Mesendoderm (in vitro differentiated cells): ENCODE results near the gene PGAP2. TPM values are rescaled to one million over a fixed set of nuclear protein-coding genes. Genes with fewer than 3 reads are reported as not detected.
A peak's percentile ranks its signal among the peaks of the same experiment; 100 is the strongest.

Experiments
- DNase-seq: peaks from one replicate; pipeline ENCODE4 v3.0.0; 2013
- H2AK5ac ChIP-seq: 2 replicates; pipeline ENCODE4 v1.6.1; 2013; ENCODE audit warnings: low read length, inconsistent platforms
- H2BK120ac ChIP-seq: 2 replicates; pipeline ENCODE4 v1.6.1; 2013; ENCODE audit warnings: low read depth, mild to moderate bottlenecking, low read length, moderate library complexity, mixed read lengths
- H2BK15ac ChIP-seq: replicated peaks from 2 replicates; pipeline ENCODE4 v1.6.1; 2013; ENCODE audit warnings: low read depth, mild to moderate bottlenecking, moderate library complexity
- H2BK5ac ChIP-seq: 2 replicates; pipeline ENCODE4 v1.6.1; 2013; ENCODE audit warnings: low read length, inconsistent platforms
- H3K18ac ChIP-seq: 2 replicates; pipeline ENCODE4 v1.6.1; 2013; ENCODE audit warnings: mild to moderate bottlenecking, low read length, mixed read lengths
- H3K23ac ChIP-seq: one replicate; pipeline ENCODE4 v1.6.1; 2013; ENCODE audit warnings: low read length
- H3K27ac ChIP-seq: 2 replicates; pipeline ENCODE4 v1.5.1; 2013; ENCODE audit warnings: low read depth, mild to moderate bottlenecking, inconsistent platforms, low read length, moderate library complexity
- H3K27me3 ChIP-seq: 2 replicates; pipeline ENCODE4 v1.6.1; 2013; ENCODE audit warnings: low read length, control low read depth, mild to moderate bottlenecking, inconsistent platforms; ENCODE audit not compliant: insufficient read depth, poor library complexity
- H3K36me3 ChIP-seq: 2 replicates; pipeline ENCODE4 v1.6.1; 2013; ENCODE audit warnings: low read length, inconsistent platforms; ENCODE audit not compliant: control insufficient read depth, insufficient read depth
- H3K4ac ChIP-seq: one replicate; pipeline ENCODE4 v1.6.1; 2013; ENCODE audit warnings: low read depth, mild to moderate bottlenecking, low read length, moderate library complexity
- H3K4me1 ChIP-seq: 2 replicates; pipeline ENCODE4 v1.6.1; 2013; ENCODE audit warnings: low read depth, low read length, inconsistent platforms; ENCODE audit not compliant: control insufficient read depth
- H3K4me2 ChIP-seq: 2 replicates; pipeline ENCODE4 v1.6.1; 2013; ENCODE audit warnings: low read length
- H3K4me3 ChIP-seq: 2 replicates; pipeline ENCODE4 v1.5.1; 2013; ENCODE audit warnings: mild to moderate bottlenecking, low read length
- H3K56ac ChIP-seq: one replicate; pipeline ENCODE4 v1.6.1; 2013; ENCODE audit warnings: low read length
- H3K79me1 ChIP-seq: 2 replicates; pipeline ENCODE4 v1.6.1; 2013; ENCODE audit warnings: low read length, inconsistent platforms
- H3K79me2 ChIP-seq: 2 replicates; pipeline ENCODE4 v1.6.1; 2013; ENCODE audit warnings: mild to moderate bottlenecking, low read length; ENCODE audit not compliant: control insufficient read depth, insufficient read depth
- H3K9ac ChIP-seq: 2 replicates; pipeline ENCODE4 v1.6.1; 2013; ENCODE audit warnings: low read length, inconsistent platforms
- H4K5ac ChIP-seq: one replicate; pipeline ENCODE4 v1.6.1; 2013; ENCODE audit warnings: low read length
- H4K8ac ChIP-seq: one replicate; pipeline ENCODE4 v1.6.1; 2013; ENCODE audit warnings: low read depth, mild to moderate bottlenecking, control low read depth, low read length, moderate library complexity
- WGBS: extraction: QIAGEN DNeasy Blood & Tissue Kit; methylation state at CpG from one replicate; pipeline ENCODE4 v1.1.7; 2013; ENCODE audit warnings: low lambda C conversion rate, missing lambda C conversion rate; ENCODE audit not compliant: insufficient coverage; ENCODE audit errors: extremely low coverage; 5-methylcytosine and 5-hydroxymethylcytosine counted together
- small RNA-seq: library from polyadenylated mRNA; stranded (forward); fragments of <200 nt; extraction: miRNeasy Mini kit (QIAGEN cat#:217004); gene quantifications from one replicate; pipeline ENCODE3, GENCODE V24; 2013; ENCODE audit not compliant: insufficient read depth

PGAP2 gene

DNA sequence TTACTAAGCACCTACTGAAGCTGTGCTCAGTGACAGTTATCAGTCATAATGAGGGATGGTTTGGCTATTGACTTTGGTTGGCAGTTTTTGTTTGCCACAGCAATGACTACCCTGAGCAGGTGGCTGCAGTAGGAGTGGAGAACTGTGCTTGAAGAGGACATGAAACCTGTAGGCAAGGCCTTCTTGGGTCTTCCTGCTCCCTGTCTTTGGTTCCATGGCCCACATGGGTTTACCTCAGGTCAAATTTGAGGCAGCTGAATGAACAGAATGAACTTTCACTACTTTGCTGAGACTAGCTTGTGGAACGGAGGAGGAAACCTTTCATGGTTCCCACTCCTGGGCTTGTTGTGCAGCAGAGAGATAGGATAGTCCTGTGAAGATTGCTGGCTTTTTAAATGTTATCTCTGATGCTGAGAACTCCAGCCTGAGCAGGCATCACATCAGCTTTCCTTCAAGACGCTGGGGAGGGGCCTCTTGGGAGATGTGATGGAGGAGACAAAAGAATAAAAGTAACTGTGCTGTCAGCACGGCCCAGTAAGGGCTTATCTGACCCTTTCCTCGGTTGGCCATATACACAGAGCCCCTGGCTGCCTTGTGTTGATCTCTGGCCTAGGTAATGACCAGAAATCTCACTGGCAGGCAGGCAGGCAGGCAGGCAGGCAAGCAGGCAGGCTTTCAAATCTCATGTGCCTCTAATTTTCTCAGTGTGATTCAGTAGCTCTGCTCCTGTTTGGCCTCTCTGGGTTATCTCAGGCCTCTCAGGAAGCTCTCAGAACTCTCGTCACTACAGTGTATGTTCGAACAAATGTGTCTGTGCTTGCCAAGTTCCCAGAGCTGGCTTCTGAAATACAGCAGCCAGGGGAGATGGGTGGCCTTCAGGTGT lies 59.1 kb downstream of the PGAP2 start:
- Histone ChIP-seq H3K79me1 (peaks cover 2% of the 10 kb centered on the region), H3K23ac (no peak overlapping the region), H3K27me3 (no peaks in the 10 kb centered on the region), H2BK120ac (no peak overlapping the region), H2BK15ac (no peak overlapping the region), H4K5ac (no peak overlapping the region), H3K4me3 (no peak overlapping the region), H3K9ac (no peak overlapping the region), H2AK5ac (no peak overlapping the region), H3K56ac (peak overlapping the region; percentile 36), H2BK5ac (no peak overlapping the region), H3K36me3 (no peaks in the 10 kb centered on the region), H3K18ac (no peak overlapping the region), H3K4me2 (no peak overlapping the region), H4K8ac (no peak overlapping the region), H3K79me2 (no peaks in the 10 kb centered on the region), H3K4ac (no peak overlapping the region), H3K4me1 (peaks cover 7% of the 10 kb centered on the region), H3K27ac (no peak overlapping the region)
- WGBS: no CpG with 5 or more reads among the region's 6 CpGs
- peak; percentile 64 for DNase-seq

- H3K4ac ChIP-seq: no peak overlapping the region
- H2AK5ac ChIP-seq: no peak overlapping the region
- no peak overlapping the region for H2BK5ac ChIP-seq
- no peak overlapping the region for H3K18ac ChIP-seq
- no peaks in the 10 kb centered on the region for H3K36me3 ChIP-seq
- no peaks in the 10 kb centered on the region for H3K79me2 ChIP-seq
- H4K5ac ChIP-seq: no peak overlapping the region
- H2BK15ac ChIP-seq: no peak overlapping the region
- H3K27ac ChIP-seq: no peak overlapping the region
- H3K27me3 ChIP-seq: no peaks in the 10 kb centered on the region
- DNase-seq: no peak
- no peak overlapping the region for H4K8ac ChIP-seq
- WGBS: no CpG with 5 or more reads among the region's 2 CpGs
- H2BK120ac ChIP-seq: no peak overlapping the region
- H3K4me3 ChIP-seq: no peak overlapping the region
- no peak overlapping the region for H3K9ac ChIP-seq
- H3K79me1 ChIP-seq: peaks cover 3% of the 10 kb centered on the region
- peaks cover 4% of the 10 kb centered on the region for H3K4me1 ChIP-seq
- H3K56ac ChIP-seq: no peak overlapping the region
- no peak overlapping the region for H3K4me2 ChIP-seq
- no peak overlapping the region for H3K23ac ChIP-seq
Measured at GRCh38 chr11:3873712-3874349, 65.5 kb downstream of the PGAP2 start.

Small RNAs within 50 kb of the gene (small RNA-seq; reads per million reads assigned to genes)
- gene RNU7-50P: not detected
